Neural cell (in vitro differentiated cells): ENCODE measurements around the gene ATP5F1A. TPM values are rescaled to one million over a fixed set of nuclear protein-coding genes. Genes with fewer than 3 reads are reported as not detected.
A peak's percentile ranks its signal among the peaks of the same experiment; 100 is the strongest.
"Not testable (repeated sequence)": the region's sequence is repeated elsewhere in the genome, so short reads cannot be mapped to it uniquely, and the experiment has no call there.

Source experiments
- H2AFZ ChIP-seq: fragments of 200-600, 300-800 bp; sonication (generic), shearing (Covaris generic); 2 replicates; pipeline ENCODE4 v1.6.0; 2014; ENCODE audit warnings: low read depth, mild to moderate bottlenecking, antibody characterized with exemption, low read length, moderate library complexity
- H3F3A ChIP-seq: fragments of 200-600 bp; shearing (Covaris generic); 2 replicates; pipeline ENCODE4 v1.6.1; 2016; ENCODE audit warnings: mild to moderate bottlenecking, moderate library complexity, mixed read lengths, antibody characterized with exemption, low read length; ENCODE audit not compliant: insufficient read depth, poor library complexity, severe bottlenecking
- H3K27ac ChIP-seq: fragments of 200-600, 300-800 bp; sonication (generic), shearing (Covaris generic); 2 replicates; pipeline ENCODE4 v1.5.1; 2014; ENCODE audit warnings: mild to moderate bottlenecking, low read length, moderate library complexity
- H3K27me3 ChIP-seq: fragments of 300-800, 200-600 bp; sonication (generic), shearing (Covaris generic); 2 replicates; pipeline ENCODE4 v1.6.0; 2014; ENCODE audit warnings: mild to moderate bottlenecking, low read depth, low read length, moderate library complexity; ENCODE audit not compliant: insufficient read depth
- H3K36me3 ChIP-seq: fragments of 300-800, 200-600 bp; sonication (generic), shearing (Covaris generic); 2 replicates; pipeline ENCODE4 v1.5.1; 2014; ENCODE audit warnings: mild to moderate bottlenecking, antibody characterized with exemption, low read length, moderate library complexity; ENCODE audit not compliant: insufficient read depth
- H3K4me2 ChIP-seq: fragments of 300-800, 200-600 bp; sonication (generic), shearing (Covaris generic); 2 replicates; pipeline ENCODE4 v1.6.0; 2014; ENCODE audit warnings: mild to moderate bottlenecking, low read length
- H3K4me3 ChIP-seq: fragments of 300-800, 200-600 bp; sonication (generic), shearing (Covaris generic); 2 replicates; pipeline ENCODE4 v1.5.1; 2014; ENCODE audit warnings: mild to moderate bottlenecking, low read length, moderate library complexity
- H3K79me2 ChIP-seq: fragments of 200-600 bp; shearing (Covaris generic); replicated peaks from 2 replicates; pipeline ENCODE4 v1.6.0; 2014; ENCODE audit warnings: mild to moderate bottlenecking, low read length, moderate library complexity; ENCODE audit not compliant: insufficient read depth
- H3K9ac ChIP-seq: fragments of 300-800, 200-600 bp; sonication (generic), shearing (Covaris generic); 2 replicates; pipeline ENCODE4 v1.6.1; 2016; ENCODE audit warnings: mild to moderate bottlenecking, low read length, mixed read lengths
- H3K9me2 ChIP-seq: fragments of 200-600 bp; shearing (Covaris generic); 2 replicates; pipeline ENCODE4 v1.6.1; 2016; ENCODE audit warnings: mild to moderate bottlenecking, low read length, mixed read lengths; ENCODE audit not compliant: insufficient read depth
- H3K9me3 ChIP-seq: fragments of 200-600, 300-800 bp; sonication (generic), shearing (Covaris generic); 2 replicates; pipeline ENCODE4 v1.6.1; 2016; ENCODE audit warnings: mild to moderate bottlenecking, mixed run types, low read length, moderate library complexity, mixed read lengths
- H4K20me1 ChIP-seq: fragments of 200-600 bp; shearing (Covaris generic); 2 replicates; pipeline ENCODE4 v1.6.1; 2016; ENCODE audit warnings: mild to moderate bottlenecking, mixed run types; ENCODE audit not compliant: insufficient read depth
- EP300 ChIP-seq: fragments of 450-650 bp; conservative IDR thresholded peaks from 2 replicates; pipeline ENCODE4 v1.6.1; 2014; ENCODE audit warnings: antibody characterized with exemption, mild to moderate bottlenecking, moderate library complexity; ENCODE audit not compliant: poor library complexity, severe bottlenecking
- EZH2 ChIP-seq: fragments of 200-600, 300-800 bp; shearing (Covaris generic), sonication (generic); IDR thresholded peaks from 2 replicates; pipeline ENCODE4 v1.6.1; 2014; ENCODE audit warnings: antibody characterized with exemption, low read length, borderline replicate concordance, mild to moderate bottlenecking; ENCODE audit not compliant: insufficient read depth, poor library complexity, severe bottlenecking
- MXI1 ChIP-seq: fragments of 450-650 bp; conservative IDR thresholded peaks from 2 replicates; pipeline ENCODE4 v1.6.1; 2014; ENCODE audit warnings: antibody characterized with exemption, mild to moderate bottlenecking; ENCODE audit not compliant: poor library complexity, severe bottlenecking
- POLR2AphosphoS5 ChIP-seq: IDR thresholded peaks from 2 replicates; pipeline ENCODE4 v1.6.1; 2012
- RAD21 ChIP-seq: fragments of 450-650 bp; conservative IDR thresholded peaks from 2 replicates; pipeline ENCODE4 v1.6.1; 2014; ENCODE audit warnings: antibody characterized with exemption, mild to moderate bottlenecking, moderate library complexity
- SMC3 ChIP-seq: fragments of 450-650 bp; conservative IDR thresholded peaks from 2 replicates; pipeline ENCODE4 v1.6.1; 2014; ENCODE audit warnings: antibody characterized with exemption, mild to moderate bottlenecking, moderate library complexity; ENCODE audit not compliant: poor library complexity
- TAF1 ChIP-seq: IDR thresholded peaks from 2 replicates; pipeline ENCODE4 v1.6.1; 2012; ENCODE audit warnings: low read depth
- polyA plus RNA-seq: library from polyadenylated mRNA; depleted of rRNA; stranded (reverse); fragments of >200 nt; gene quantifications from 2 replicates; pipeline ENCODE4 v1.2.3, GENCODE V29; 2014
- TF ChIP-seq, protein P1 (sequence below): IDR thresholded peaks from 2 replicates; pipeline ENCODE4 v1.6.1; 2012; ENCODE audit warnings: borderline replicate concordance
- TF ChIP-seq, protein P2 (sequence below): fragments of 450-650 bp; IDR thresholded peaks from 2 replicates; pipeline ENCODE4 v1.5.1; 2014; ENCODE audit warnings: antibody characterized with exemption, mild to moderate bottlenecking, moderate library complexity; ENCODE audit not compliant: poor library complexity, severe bottlenecking

The ATP5F1A gene
- polyA plus RNA-seq, 1 donor from 2014 or later: 1,949 TPM

DNA sequence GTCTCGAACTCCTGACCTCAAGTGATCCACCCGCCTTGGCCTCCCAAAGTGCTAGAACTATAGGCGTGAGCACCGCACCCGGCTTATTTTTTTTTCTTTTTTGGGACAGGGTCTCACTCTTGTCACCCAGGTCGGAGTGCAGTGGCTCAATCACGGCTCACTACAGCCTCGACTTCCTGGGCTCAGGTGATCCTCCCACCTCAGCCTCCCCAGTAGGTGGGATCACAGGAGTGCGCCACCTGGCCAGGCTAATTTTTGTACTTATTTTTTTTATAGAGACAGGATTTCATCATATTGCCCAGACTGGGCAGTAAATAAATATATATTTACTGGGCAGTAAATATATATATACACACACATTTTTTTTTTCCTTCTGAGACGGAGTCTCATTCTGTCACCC, 2.6 kb downstream of the ATP5F1A start:
- peaks cover 7% of the 10 kb centered on the region for H3K36me3 ChIP-seq
- H3K9me2 ChIP-seq: no peaks in the 10 kb centered on the region
- TF ChIP-seq RAD21 (no peak), POLR2AphosphoS5 (no peak), TAF1 (no peak), SMC3 (no peak), MXI1 (no peak), EZH2 (no peak), EP300 (no peak)
- TF ChIP-seq, protein P1, sequence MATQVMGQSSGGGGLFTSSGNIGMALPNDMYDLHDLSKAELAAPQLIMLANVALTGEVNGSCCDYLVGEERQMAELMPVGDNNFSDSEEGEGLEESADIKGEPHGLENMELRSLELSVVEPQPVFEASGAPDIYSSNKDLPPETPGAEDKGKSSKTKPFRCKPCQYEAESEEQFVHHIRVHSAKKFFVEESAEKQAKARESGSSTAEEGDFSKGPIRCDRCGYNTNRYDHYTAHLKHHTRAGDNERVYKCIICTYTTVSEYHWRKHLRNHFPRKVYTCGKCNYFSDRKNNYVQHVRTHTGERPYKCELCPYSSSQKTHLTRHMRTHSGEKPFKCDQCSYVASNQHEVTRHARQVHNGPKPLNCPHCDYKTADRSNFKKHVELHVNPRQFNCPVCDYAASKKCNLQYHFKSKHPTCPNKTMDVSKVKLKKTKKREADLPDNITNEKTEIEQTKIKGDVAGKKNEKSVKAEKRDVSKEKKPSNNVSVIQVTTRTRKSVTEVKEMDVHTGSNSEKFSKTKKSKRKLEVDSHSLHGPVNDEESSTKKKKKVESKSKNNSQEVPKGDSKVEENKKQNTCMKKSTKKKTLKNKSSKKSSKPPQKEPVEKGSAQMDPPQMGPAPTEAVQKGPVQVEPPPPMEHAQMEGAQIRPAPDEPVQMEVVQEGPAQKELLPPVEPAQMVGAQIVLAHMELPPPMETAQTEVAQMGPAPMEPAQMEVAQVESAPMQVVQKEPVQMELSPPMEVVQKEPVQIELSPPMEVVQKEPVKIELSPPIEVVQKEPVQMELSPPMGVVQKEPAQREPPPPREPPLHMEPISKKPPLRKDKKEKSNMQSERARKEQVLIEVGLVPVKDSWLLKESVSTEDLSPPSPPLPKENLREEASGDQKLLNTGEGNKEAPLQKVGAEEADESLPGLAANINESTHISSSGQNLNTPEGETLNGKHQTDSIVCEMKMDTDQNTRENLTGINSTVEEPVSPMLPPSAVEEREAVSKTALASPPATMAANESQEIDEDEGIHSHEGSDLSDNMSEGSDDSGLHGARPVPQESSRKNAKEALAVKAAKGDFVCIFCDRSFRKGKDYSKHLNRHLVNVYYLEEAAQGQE: no peak
- TF ChIP-seq, protein P2, sequence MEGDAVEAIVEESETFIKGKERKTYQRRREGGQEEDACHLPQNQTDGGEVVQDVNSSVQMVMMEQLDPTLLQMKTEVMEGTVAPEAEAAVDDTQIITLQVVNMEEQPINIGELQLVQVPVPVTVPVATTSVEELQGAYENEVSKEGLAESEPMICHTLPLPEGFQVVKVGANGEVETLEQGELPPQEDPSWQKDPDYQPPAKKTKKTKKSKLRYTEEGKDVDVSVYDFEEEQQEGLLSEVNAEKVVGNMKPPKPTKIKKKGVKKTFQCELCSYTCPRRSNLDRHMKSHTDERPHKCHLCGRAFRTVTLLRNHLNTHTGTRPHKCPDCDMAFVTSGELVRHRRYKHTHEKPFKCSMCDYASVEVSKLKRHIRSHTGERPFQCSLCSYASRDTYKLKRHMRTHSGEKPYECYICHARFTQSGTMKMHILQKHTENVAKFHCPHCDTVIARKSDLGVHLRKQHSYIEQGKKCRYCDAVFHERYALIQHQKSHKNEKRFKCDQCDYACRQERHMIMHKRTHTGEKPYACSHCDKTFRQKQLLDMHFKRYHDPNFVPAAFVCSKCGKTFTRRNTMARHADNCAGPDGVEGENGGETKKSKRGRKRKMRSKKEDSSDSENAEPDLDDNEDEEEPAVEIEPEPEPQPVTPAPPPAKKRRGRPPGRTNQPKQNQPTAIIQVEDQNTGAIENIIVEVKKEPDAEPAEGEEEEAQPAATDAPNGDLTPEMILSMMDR: no peak
- H3K9me3 ChIP-seq: no peaks in the 10 kb centered on the region
- no peak overlapping the region for H3K9ac ChIP-seq
- H3K27ac ChIP-seq: no peak overlapping the region
- no peaks in the 10 kb centered on the region for H4K20me1 ChIP-seq
- H3K27me3 ChIP-seq: no peaks in the 10 kb centered on the region
- H2AFZ ChIP-seq: no peak overlapping the region
- H3K4me2 ChIP-seq: no peak overlapping the region
- peak overlapping the region; percentile 1 for H3K4me3 ChIP-seq
- H3K79me2 ChIP-seq: peaks cover 66% of the 10 kb centered on the region
- no peaks in the 10 kb centered on the region for H3F3A ChIP-seq

DNA sequence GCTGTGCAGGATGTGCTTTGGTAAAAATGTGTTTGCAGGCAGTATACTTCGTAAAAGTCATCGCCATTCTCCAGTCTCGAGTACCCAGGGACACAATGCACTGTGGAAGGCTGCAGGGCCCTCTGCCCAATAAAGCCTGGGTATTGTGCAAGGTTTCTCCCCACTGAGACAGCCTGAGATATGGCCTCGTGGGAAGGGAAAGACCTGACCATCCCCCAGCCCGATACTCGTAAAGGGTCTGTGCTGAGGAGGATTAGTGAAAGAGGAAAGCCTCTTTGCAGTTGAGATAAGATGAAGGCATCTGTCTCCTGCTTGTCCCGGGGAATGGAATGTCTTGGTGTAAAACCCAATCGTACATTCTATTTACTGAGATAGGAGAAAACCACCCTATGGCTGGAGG, 9.6 kb downstream of the ATP5F1A start:
- not testable (repeated sequence) for H3K9ac ChIP-seq, H3K27ac ChIP-seq, H3K27me3 ChIP-seq, H2AFZ ChIP-seq, H3K4me2 ChIP-seq, H3K4me3 ChIP-seq, H4K20me1 ChIP-seq, H3F3A ChIP-seq, H3K9me3 ChIP-seq, H3K9me2 ChIP-seq
- Histone ChIP-seq H3K79me2 (peaks cover 35% of the 10 kb centered on the region), H3K36me3 (peaks cover 18% of the 10 kb centered on the region)

DNA sequence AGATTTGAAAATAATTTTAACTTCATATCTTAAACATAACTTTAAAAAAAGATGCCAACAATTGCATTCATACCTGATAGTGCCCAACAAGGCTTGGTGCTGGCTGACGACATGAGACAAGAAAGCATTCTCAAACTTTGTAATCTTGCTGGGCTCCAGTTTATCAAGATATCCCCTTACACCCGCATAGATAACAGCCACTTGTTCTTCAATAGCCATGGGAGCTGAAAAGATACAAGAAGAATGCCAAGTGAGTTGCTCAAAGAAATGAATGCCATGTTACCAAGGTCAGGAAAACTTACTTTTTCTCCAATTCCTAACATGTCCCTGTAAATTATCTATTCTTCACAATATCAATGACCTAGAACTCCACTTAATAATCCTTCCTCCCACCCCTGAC, 13.7 kb downstream of the ATP5F1A start:
- H3K36me3 ChIP-seq: peaks cover 5% of the 10 kb centered on the region
- H3K27me3 ChIP-seq: no peaks in the 10 kb centered on the region
- TF ChIP-seq EP300 (no peak), RAD21 (no peak), EZH2 (no peak), POLR2AphosphoS5 (no peak), TAF1 (no peak)
- TF ChIP-seq, protein P1: no peak
- TF ChIP-seq, protein P2: no peak
- H3K9me2 ChIP-seq: no peaks in the 10 kb centered on the region
- H3K9me3 ChIP-seq: no peaks in the 10 kb centered on the region
- no peaks in the 10 kb centered on the region for H3F3A ChIP-seq
- H2AFZ ChIP-seq: no peak overlapping the region
- H3K79me2 ChIP-seq: peaks cover under 1% of the 10 kb centered on the region
- H3K4me3 ChIP-seq: no peak overlapping the region
- no peaks in the 10 kb centered on the region for H4K20me1 ChIP-seq
- H3K9ac ChIP-seq: no peak overlapping the region
- no peak overlapping the region for H3K4me2 ChIP-seq
- no peak overlapping the region for H3K27ac ChIP-seq
